AG09319 (cell line): ENCODE data around the gene CA9.
A peak's percentile ranks its signal among the peaks of the same experiment; 100 is the strongest.

Experiments
- DNase-seq: peaks from one replicate; pipeline ENCODE4 v3.0.0-alpha.2; 2010; ENCODE audit warnings: low read depth; ENCODE audit errors: extremely low read depth
- CTCF ChIP-seq: IDR thresholded peaks from 2 replicates; pipeline ENCODE4 v1.5.1; 2011; ENCODE audit warnings: low read depth, mild to moderate bottlenecking, inconsistent platforms, low read length, moderate library complexity

Gene CA9

GRCh38 chr9:35675204-35675603 lies 1.5 kb downstream of the CA9 start:
- no peak for TF ChIP-seq CTCF
- no peak for DNase-seq

DNA sequence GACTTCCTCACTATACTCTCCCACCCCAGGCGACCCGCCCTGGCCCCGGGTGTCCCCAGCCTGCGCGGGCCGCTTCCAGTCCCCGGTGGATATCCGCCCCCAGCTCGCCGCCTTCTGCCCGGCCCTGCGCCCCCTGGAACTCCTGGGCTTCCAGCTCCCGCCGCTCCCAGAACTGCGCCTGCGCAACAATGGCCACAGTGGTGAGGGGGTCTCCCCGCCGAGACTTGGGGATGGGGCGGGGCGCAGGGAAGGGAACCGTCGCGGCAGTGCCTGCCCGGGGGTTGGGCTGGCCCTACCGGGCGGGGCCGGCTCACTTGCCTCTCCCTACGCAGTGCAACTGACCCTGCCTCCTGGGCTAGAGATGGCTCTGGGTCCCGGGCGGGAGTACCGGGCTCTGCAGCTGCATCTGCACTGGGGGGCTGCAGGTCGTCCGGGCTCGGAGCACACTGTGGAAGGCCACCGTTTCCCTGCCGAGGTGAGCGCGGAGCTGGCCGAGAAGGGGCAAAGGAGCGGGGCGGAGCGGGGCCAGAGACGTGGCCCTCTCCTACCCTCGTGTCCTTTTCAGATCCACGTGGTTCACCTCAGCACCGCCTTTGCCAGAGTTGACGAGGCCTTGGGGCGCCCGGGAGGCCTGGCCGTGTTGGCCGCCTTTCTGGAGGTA lies 2.1 kb downstream of the CA9 start:
- no peak; the same call in 1 of the 2 replicates for TF ChIP-seq CTCF
- no peak for DNase-seq

- no peak for TF ChIP-seq CTCF
- no peak for DNase-seq
Observed at GRCh38 chr9:35679091-35679490, 5.4 kb downstream of the CA9 start.

- no peak for TF ChIP-seq CTCF
- DNase-seq, result no peak
Observed at GRCh38 chr9:35679766-35680330, 6.1 kb downstream of the CA9 start.

GRCh38 chr9:35680331-35681105 lies 6.8 kb downstream of the CA9 start:
- peak; percentile 39 for DNase-seq
- no peak for TF ChIP-seq CTCF

- no peak for DNase-seq
- no peak for TF ChIP-seq CTCF
Observed at GRCh38 chr9:35681341-35682002, 7.7 kb downstream of the CA9 start.
